Transverse colon (tissue), 4 donors: Measurements from ENCODE around the gene SYT1.

ENCODE experiments used
- CTCF ChIP-seq, 5 experiments: fragments of 200-600 bp in 3 of 5; fragments of 450-650 bp in 2 of 5; sonication (generic) in 3 of 5; IDR thresholded peaks; 1 replicate in 2 of 5; 2 replicates in 3 of 5; pipeline ENCODE4 v1.5.1; 2016 to 2017; ENCODE audit warnings: antibody characterized with exemption in 5 of 5, inconsistent platforms in 3 of 5, mild to moderate bottlenecking in 2 of 5, moderate library complexity in 1 of 5
- EP300 ChIP-seq: sonication (generic); formaldehyde crosslinking; IDR thresholded peaks from one replicate; pipeline ENCODE4 v1.6.1; 2017; ENCODE audit warnings: antibody characterized with exemption, low read depth
- POLR2A ChIP-seq: fragments of 450-650 bp; IDR thresholded peaks from one replicate; pipeline ENCODE4 v1.6.1; 2016; ENCODE audit warnings: antibody characterized with exemption, mild to moderate bottlenecking, moderate library complexity
- POLR2AphosphoS5 ChIP-seq, 3 donors: sonication (generic); formaldehyde crosslinking; IDR thresholded peaks; one replicate each; pipeline ENCODE4 v1.6.1; 2016; ENCODE audit warnings: antibody characterized with exemption in 3 of 3

GRCh38 chr12:79266343-79267144 is 402.0 kb downstream of the SYT1 start:
- TF ChIP-seq CTCF (IDR thresholded peaks at IDR 0.05) (no peak), EP300 (no peak), POLR2AphosphoS5 (IDR thresholded peaks at IDR 0.05) (no peak), POLR2A (no peak)
